GM20000 (cell line): Measurements from ENCODE around the gene DAAM2.

Experiments
- DNase-seq: peaks from one replicate; pipeline ENCODE4 v3.0.0; 2012; ENCODE audit warnings: low spot score
- CTCF ChIP-seq: IDR thresholded peaks from 2 replicates; pipeline ENCODE4 v1.5.1; 2012; ENCODE audit warnings: mild to moderate bottlenecking, control low read depth; ENCODE audit errors: extremely low read depth, missing control alignments

Gene DAAM2

GRCh38 chr6:39912446-39912845 is 120.3 kb downstream of the DAAM2 start:
- TF ChIP-seq CTCF, result no peak
- no peak for DNase-seq

GRCh38 chr6:39913391-39913916 is 121.3 kb downstream of the DAAM2 start:
- DNase-seq, result no peak
- TF ChIP-seq CTCF, result no peak

GRCh38 chr6:39914239-39914638 is 122.1 kb downstream of the DAAM2 start:
- DNase-seq, result no peak
- TF ChIP-seq CTCF, result no peak

- TF ChIP-seq CTCF, result no peak
- no peak for DNase-seq
Observed at GRCh38 chr6:39915866-39916265, 123.7 kb downstream of the DAAM2 start.

GRCh38 chr6:39917329-39917728 is 125.2 kb downstream of the DAAM2 start:
- no peak for DNase-seq
- no peak for TF ChIP-seq CTCF

GRCh38 chr6:39917981-39918380 is 125.8 kb downstream of the DAAM2 start:
- TF ChIP-seq CTCF, result no peak
- no peak for DNase-seq

GRCh38 chr6:39918831-39919230 is 126.7 kb downstream of the DAAM2 start:
- TF ChIP-seq CTCF, result no peak
- DNase-seq, result no peak
